CD4-positive, alpha-beta T cell (primary cell): ENCODE results near the gene GPR32. TPM values are rescaled to one million over a fixed set of nuclear protein-coding genes. Genes with fewer than 3 reads are reported as not detected.

ENCODE experiments used
- ATAC-seq: fragments of 200-7000 bp; cut with Tn5 transposase; one replicate; pipeline ENCODE4 v1.10.0; 2022; ENCODE audit warnings: mild to moderate bottlenecking; ENCODE audit not compliant: poor library complexity
- CTCF ChIA-PET: fragments of 350-600 bp; sonication (Branson Sonifier 250); formaldehyde crosslinking; loops from one replicate; lab custom pipeline; 2021; ENCODE audit warnings: antibody characterized with exemption, inconsistent platforms; lab: Charles Lee
- POLR2A ChIA-PET: fragments of 350-600 bp; sonication (Branson Sonifier 250); formaldehyde crosslinking; loops from one replicate; lab custom pipeline; 2021; ENCODE audit warnings: antibody characterized with exemption, inconsistent platforms; lab: Charles Lee
- DNase-seq, 14 experiments: peaks; one replicate each; pipeline ENCODE4 v3.0.0-alpha.2; 2013 to 2020; ENCODE audit warnings: mixed read lengths in 2 of 14
- H3K27ac ChIP-seq, 2 donors: one replicate each; pipeline versions ENCODE4 v1.5.1 to v1.7.0; 2013; ENCODE audit warnings: low read length in 2 of 2, low read depth in 1 of 2, mild to moderate bottlenecking in 1 of 2
- H3K27me3 ChIP-seq, 2 experiments: 1 replicate in 1 of 2; 2 replicates in 1 of 2; pipeline versions ENCODE4 v1.6.1 to v1.7.0; 2013; ENCODE audit warnings: low read length in 2 of 2, control low read depth in 1 of 2, mild to moderate bottlenecking in 1 of 2, moderate library complexity in 1 of 2; ENCODE audit not compliant: insufficient read depth in 2 of 2, control insufficient read depth in 1 of 2
- H3K36me3 ChIP-seq: one replicate; pipeline ENCODE4 v1.6.1; 2013; ENCODE audit warnings: low read length, control low read depth; ENCODE audit not compliant: insufficient read depth
- H3K4me1 ChIP-seq: one replicate; pipeline ENCODE4 v1.6.1; 2013; ENCODE audit warnings: low read length, control low read depth; ENCODE audit not compliant: insufficient read depth
- H3K4me3 ChIP-seq: one replicate; pipeline ENCODE4 v1.5.1; 2013; ENCODE audit warnings: mild to moderate bottlenecking, low read length, moderate library complexity
- H3K9me3 ChIP-seq, 2 experiments: 1 replicate in 1 of 2; 2 replicates in 1 of 2; pipeline versions ENCODE4 v1.6.1 to v1.7.0; 2013; ENCODE audit warnings: low read length in 2 of 2, mild to moderate bottlenecking in 2 of 2, control low read depth in 1 of 2, moderate library complexity in 1 of 2; ENCODE audit not compliant: control insufficient read depth in 1 of 2, insufficient read depth in 1 of 2
- H3K27ac Mint-ChIP-seq: one replicate; pipeline ENCODE4 v1.8.0; 2020; ENCODE audit warnings: mixed read lengths
- H3K27me3 Mint-ChIP-seq: one replicate; pipeline ENCODE4 v1.8.0; 2021; ENCODE audit warnings: mixed read lengths
- H3K36me3 Mint-ChIP-seq: one replicate; pipeline ENCODE4 v1.8.0; 2021; ENCODE audit warnings: low read depth, mixed read lengths
- H3K4me1 Mint-ChIP-seq: one replicate; pipeline ENCODE4 v1.8.0; 2021; ENCODE audit warnings: low read depth, mixed read lengths
- H3K4me3 Mint-ChIP-seq: one replicate; pipeline ENCODE4 v1.8.0; 2020; ENCODE audit warnings: mild to moderate bottlenecking, mixed read lengths
- H3K9me3 Mint-ChIP-seq: one replicate; pipeline ENCODE4 v1.8.0; 2020; ENCODE audit warnings: mixed read lengths
- intact Hi-C, 2 experiments: fragments of 100-400 bp; cut with DNase I in 1 of 2; cut with micrococcal nuclease in 1 of 2; formaldehyde crosslinking; loops; one replicate each; pipeline versions ENCODE4 v1.15.1 to v1.9.0; 2023 to 2025; cut with DNase I, micrococcal nuclease
- total RNA-seq, 174 experiments: library from RNA in 2 of 174; stranded (reverse) in 2 of 174; gene quantifications; one replicate each; pipeline ENCODE4 v1.2.3 and lab custom pipeline; 2021 to 2026
- TF ChIP-seq, protein P1 (sequence below): fragments of 200-600 bp; IDR thresholded peaks from one replicate; pipeline ENCODE4 v1.8.0; 2022; ENCODE audit warnings: antibody characterized with exemption, mild to moderate bottlenecking

GPR32 gene
- total RNA-seq, 2 experiments from 2014 or later = not detected

DNA sequence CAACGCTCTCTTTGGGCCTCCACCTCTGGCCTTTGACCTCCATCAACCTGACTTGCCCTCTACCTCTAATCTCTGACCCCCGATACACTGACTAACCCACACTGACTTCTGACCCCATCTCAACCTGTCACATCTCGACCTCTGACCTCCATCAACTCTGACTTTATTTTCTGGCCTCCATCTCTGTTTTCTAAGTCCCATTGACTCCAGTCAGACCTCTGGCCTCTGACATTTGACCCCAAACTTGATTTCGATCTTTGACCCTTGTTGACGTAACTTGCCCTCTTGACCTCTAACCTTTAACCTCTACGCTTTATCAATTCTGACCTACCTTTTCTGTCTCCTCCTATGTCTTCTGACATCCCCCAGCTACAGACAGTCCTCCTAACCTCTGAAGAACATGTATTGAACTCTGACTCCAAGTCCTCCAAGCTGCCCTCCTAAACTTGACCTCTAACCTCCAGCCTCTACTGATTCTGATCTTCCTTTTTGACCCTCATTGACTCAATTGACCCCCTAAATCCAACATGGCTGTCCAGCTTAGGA, 20.7 kb downstream of the GPR32 start:
- ATAC-seq (no peak), DNase-seq (no peak)
- intact Hi-C loops = no loop called here
- Mint-ChIP-seq H3K4me3 (no peak overlapping the region), H3K27me3 (no peaks in the 10 kb centered on the region), H3K9me3 (no peaks in the 10 kb centered on the region), H3K36me3 (no peaks in the 10 kb centered on the region), H3K27ac (no peak overlapping the region), H3K4me1 (peaks cover 5% of the 10 kb centered on the region)
- ChIA-PET POLR2A (no interaction called here), CTCF (no interaction called here)
- TF ChIP-seq, protein P1, sequence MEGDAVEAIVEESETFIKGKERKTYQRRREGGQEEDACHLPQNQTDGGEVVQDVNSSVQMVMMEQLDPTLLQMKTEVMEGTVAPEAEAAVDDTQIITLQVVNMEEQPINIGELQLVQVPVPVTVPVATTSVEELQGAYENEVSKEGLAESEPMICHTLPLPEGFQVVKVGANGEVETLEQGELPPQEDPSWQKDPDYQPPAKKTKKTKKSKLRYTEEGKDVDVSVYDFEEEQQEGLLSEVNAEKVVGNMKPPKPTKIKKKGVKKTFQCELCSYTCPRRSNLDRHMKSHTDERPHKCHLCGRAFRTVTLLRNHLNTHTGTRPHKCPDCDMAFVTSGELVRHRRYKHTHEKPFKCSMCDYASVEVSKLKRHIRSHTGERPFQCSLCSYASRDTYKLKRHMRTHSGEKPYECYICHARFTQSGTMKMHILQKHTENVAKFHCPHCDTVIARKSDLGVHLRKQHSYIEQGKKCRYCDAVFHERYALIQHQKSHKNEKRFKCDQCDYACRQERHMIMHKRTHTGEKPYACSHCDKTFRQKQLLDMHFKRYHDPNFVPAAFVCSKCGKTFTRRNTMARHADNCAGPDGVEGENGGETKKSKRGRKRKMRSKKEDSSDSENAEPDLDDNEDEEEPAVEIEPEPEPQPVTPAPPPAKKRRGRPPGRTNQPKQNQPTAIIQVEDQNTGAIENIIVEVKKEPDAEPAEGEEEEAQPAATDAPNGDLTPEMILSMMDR = no peak
- H3K27ac ChIP-seq = no peak overlapping the region
- H3K27me3 ChIP-seq = no peaks in the 10 kb centered on the region
- H3K9me3 ChIP-seq = no peaks in the 10 kb centered on the region
- H3K36me3 ChIP-seq = no peaks in the 10 kb centered on the region
- H3K4me1 ChIP-seq = peaks cover 15% of the 10 kb centered on the region
- no peak overlapping the region for H3K4me3 ChIP-seq

DNA sequence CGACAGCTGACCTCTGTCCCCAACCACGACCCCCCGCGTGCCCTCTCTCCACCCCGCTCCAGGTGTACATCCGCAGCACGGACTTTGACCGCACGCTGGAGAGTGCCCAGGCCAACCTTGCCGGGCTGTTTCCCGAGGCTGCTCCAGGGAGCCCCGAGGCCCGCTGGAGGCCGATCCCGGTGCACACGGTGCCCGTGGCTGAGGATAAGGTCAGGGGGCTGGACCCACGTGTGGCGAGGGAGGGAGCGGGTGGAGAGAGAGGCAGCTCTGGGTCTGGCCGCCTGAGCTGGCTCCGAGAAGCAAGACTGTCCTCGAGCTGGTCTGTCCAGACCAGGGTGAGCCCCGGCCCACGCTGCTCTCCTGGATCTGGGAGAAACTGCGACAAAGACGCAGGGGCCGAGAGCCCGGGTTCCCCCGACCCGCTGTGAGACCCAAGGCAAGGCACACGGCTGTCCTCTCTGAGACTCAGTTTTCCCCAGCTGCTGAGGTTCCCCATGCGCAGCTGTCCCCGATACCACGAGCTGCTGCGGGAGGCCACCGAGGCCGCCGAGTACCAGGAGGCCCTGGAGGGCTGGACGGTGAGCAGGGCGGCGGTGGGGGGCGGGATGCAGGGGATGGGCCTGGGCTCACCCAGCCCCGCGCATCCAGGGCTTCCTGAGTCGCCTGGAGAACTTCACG, 21.5 kb downstream of the GPR32 start:
- no peaks in the 10 kb centered on the region for H3K36me3 Mint-ChIP-seq
- H3K4me1 Mint-ChIP-seq = peaks cover 5% of the 10 kb centered on the region
- no peak for DNase-seq
- ATAC-seq = no peak
- H3K27ac Mint-ChIP-seq = no peak overlapping the region
- Histone ChIP-seq H3K4me1 (peaks cover 15% of the 10 kb centered on the region), H3K27me3 (no peaks in the 10 kb centered on the region), H3K4me3 (no peak overlapping the region), H3K36me3 (no peaks in the 10 kb centered on the region), H3K27ac (no peak overlapping the region), H3K9me3 (no peaks in the 10 kb centered on the region)
- intact Hi-C loops = no loop called here
- no peaks in the 10 kb centered on the region for H3K27me3 Mint-ChIP-seq
- no peaks in the 10 kb centered on the region for H3K9me3 Mint-ChIP-seq
- ChIA-PET CTCF (no interaction called here), POLR2A (no interaction called here)
- H3K4me3 Mint-ChIP-seq = no peak overlapping the region
- TF ChIP-seq, protein P1 = no peak

DNA sequence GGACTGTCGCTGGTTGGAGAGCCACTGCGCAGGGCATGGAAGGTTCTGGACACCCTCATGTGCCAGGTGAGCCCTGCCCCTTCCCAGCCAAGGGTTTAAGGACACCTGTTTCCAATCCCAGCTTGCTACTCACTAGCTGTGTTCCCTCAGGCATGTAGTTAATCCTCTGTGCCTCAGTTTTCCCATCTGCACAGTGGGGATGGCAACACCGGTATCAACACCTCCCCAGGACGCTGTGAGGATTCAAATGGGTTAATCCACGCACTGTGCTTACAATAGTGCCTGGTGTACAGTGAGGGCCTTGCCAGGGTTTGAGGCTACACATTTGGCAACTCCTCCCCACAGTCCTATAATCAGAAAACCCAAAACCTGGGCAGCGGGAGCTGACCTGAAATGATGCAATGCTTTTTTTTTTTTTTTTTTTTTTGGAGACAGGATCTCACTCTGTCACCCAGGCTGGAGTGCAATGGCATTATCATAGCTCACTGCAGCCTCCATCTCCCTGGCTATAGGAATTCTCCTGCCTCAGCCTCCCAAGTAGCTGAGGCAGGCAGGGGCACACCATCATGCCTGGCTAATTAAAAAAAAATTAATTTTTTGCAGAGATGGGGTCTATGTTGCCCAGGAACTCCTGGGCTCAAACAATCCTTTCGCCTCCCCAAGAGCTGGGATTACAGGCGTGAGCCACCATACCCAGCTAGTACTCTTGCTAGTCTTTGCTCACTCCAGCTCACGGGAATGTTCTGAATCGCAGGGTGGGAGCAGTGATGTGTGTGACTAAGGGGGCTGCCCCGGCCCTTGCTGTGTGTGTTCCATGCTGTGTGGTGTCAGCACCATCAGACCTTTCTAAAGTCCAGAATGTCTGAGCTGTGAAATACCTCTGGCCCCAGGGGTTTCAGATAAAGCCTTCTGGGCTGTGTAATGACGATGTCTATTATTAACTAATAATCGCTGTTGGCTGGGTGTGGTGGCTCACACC, 22.3 kb downstream of the GPR32 start:
- Mint-ChIP-seq H3K27ac (no peak overlapping the region), H3K27me3 (no peaks in the 10 kb centered on the region), H3K36me3 (peaks cover 7% of the 10 kb centered on the region), H3K4me3 (no peak overlapping the region), H3K4me1 (peaks cover 5% of the 10 kb centered on the region), H3K9me3 (no peaks in the 10 kb centered on the region)
- no peaks in the 10 kb centered on the region for H3K27me3 ChIP-seq
- no peaks in the 10 kb centered on the region for H3K9me3 ChIP-seq
- ATAC-seq (no peak), DNase-seq (no peak)
- POLR2A ChIA-PET = no interaction called here
- H3K36me3 ChIP-seq = peaks cover 5% of the 10 kb centered on the region
- H3K4me1 ChIP-seq = peaks cover 15% of the 10 kb centered on the region
- CTCF ChIA-PET = no interaction called here
- intact Hi-C loops = no loop called here
- no peak overlapping the region for H3K27ac ChIP-seq
- TF ChIP-seq, protein P1 = no peak
- H3K4me3 ChIP-seq = no peak overlapping the region
